IMR-90 (cell line): ENCODE measurements around the gene ECT2. TPM values are rescaled to one million over a fixed set of nuclear protein-coding genes. Genes with fewer than 3 reads are reported as not detected.
A peak's percentile ranks its signal among the peaks of the same experiment; 100 is the strongest.

ENCODE experiments used
- ATAC-seq: fragments of 200-7000 bp; cut with Tn5 transposase; 2 replicates; pipeline ENCODE4 v1.9.1; 2020; ENCODE audit warnings: low read depth, mild to moderate bottlenecking, moderate library complexity
- BruUV-seq: library from RNA; stranded (reverse); fragments of 400-500 nt; replicated peaks from 2 replicates; lab custom pipeline; 2021; lab: Mats Ljungman, UMichigan
- CTCF ChIA-PET: fragments of 300-600 bp; formaldehyde crosslinking; extraction: SDS; loops from one replicate; lab custom pipeline; 2021; ENCODE audit warnings: antibody characterized with exemption; lab: Yijun Ruan, JAX
- POLR2A ChIA-PET: fragments of 300-600 bp; sonication (Branson Sonifier 250); formaldehyde crosslinking; loops from one replicate; lab custom pipeline; 2022; ENCODE audit warnings: antibody characterized with exemption; ENCODE audit not compliant: unreplicated experiment; lab: Charles Lee
- DNase-seq: peaks from one replicate; pipeline ENCODE4 v3.0.0; 2013
- H2AFZ ChIP-seq: replicated peaks from 2 replicates; pipeline ENCODE3; 2013; ENCODE audit warnings: low read length, mild to moderate bottlenecking; ENCODE audit not compliant: poor library complexity
- H2AK5ac ChIP-seq: 2 replicates; pipeline ENCODE4 v1.6.1; 2013; ENCODE audit warnings: low read depth, low read length, inconsistent platforms
- H2AK9ac ChIP-seq: replicated peaks from 2 replicates; pipeline ENCODE3; 2013; ENCODE audit warnings: mild to moderate bottlenecking, low read depth, low read length, moderate library complexity; ENCODE audit not compliant: poor library complexity
- H2BK120ac ChIP-seq: 2 replicates; pipeline ENCODE4 v1.6.1; 2013; ENCODE audit warnings: low read depth, low read length, inconsistent platforms
- H2BK15ac ChIP-seq: 3 replicates; pipeline ENCODE4 v1.6.1; 2013; ENCODE audit warnings: low read depth, low read length, inconsistent platforms
- H2BK20ac ChIP-seq: 2 replicates; pipeline ENCODE4 v1.6.1; 2013; ENCODE audit warnings: low read depth, mild to moderate bottlenecking, inconsistent platforms, low read length, moderate library complexity
- H2BK5ac ChIP-seq: 2 replicates; pipeline ENCODE4 v1.6.1; 2013; ENCODE audit warnings: mild to moderate bottlenecking, low read depth, low read length, inconsistent platforms; ENCODE audit not compliant: poor library complexity, severe bottlenecking
- H3K14ac ChIP-seq: replicated peaks from 2 replicates; pipeline ENCODE4 v1.6.1; 2013; ENCODE audit warnings: low read depth, low read length, inconsistent platforms
- H3K18ac ChIP-seq: 2 replicates; pipeline ENCODE4 v1.6.1; 2013; ENCODE audit warnings: low read depth, low read length, control low read depth
- H3K23ac ChIP-seq: 2 replicates; pipeline ENCODE4 v1.6.1; 2013; ENCODE audit warnings: low read depth, low read length, inconsistent platforms
- H3K27ac ChIP-seq: 2 replicates; pipeline ENCODE4 v1.5.1; 2013; ENCODE audit warnings: mild to moderate bottlenecking, control low read depth, low read length; ENCODE audit not compliant: insufficient read depth
- H3K27me3 ChIP-seq: 2 replicates; pipeline ENCODE4 v1.6.1; 2013; ENCODE audit warnings: low read length; ENCODE audit not compliant: control insufficient read depth, insufficient read depth
- H3K36me3 ChIP-seq: 2 replicates; pipeline ENCODE4 v1.6.1; 2013; ENCODE audit warnings: low read length, mixed read lengths; ENCODE audit not compliant: control insufficient read depth, insufficient read depth
- H3K4ac ChIP-seq: 2 replicates; pipeline ENCODE4 v1.6.1; 2013; ENCODE audit warnings: low read depth, low read length, inconsistent platforms
- H3K4me1 ChIP-seq: 2 replicates; pipeline ENCODE4 v1.6.1; 2013; ENCODE audit warnings: low read length, mixed read lengths; ENCODE audit not compliant: control insufficient read depth, insufficient read depth
- H3K4me2 ChIP-seq: 2 replicates; pipeline ENCODE4 v1.6.1; 2013; ENCODE audit warnings: low read depth, mild to moderate bottlenecking, control low read depth, low read length, moderate library complexity
- H3K4me3 ChIP-seq: 2 replicates; pipeline ENCODE4 v1.5.1; 2013; ENCODE audit warnings: low read depth, mild to moderate bottlenecking, control low read depth, low read length, moderate library complexity; ENCODE audit not compliant: insufficient read depth
- H3K56ac ChIP-seq: 2 replicates; pipeline ENCODE4 v1.6.1; 2013; ENCODE audit warnings: low read length, inconsistent platforms; ENCODE audit not compliant: insufficient read depth; ENCODE audit errors: extremely low read depth
- H3K79me1 ChIP-seq, 2 experiments: 2 replicates each; pipeline ENCODE4 v1.6.1; 2013; ENCODE audit warnings: low read length in 2 of 2, inconsistent platforms in 1 of 2, low read depth in 1 of 2
- H3K9ac ChIP-seq: 2 replicates; pipeline ENCODE4 v1.6.1; 2013; ENCODE audit warnings: low read depth, low read length, control low read depth
- H3K9me1 ChIP-seq: 2 replicates; pipeline ENCODE4 v1.6.1; 2013; ENCODE audit warnings: low read length, inconsistent platforms; ENCODE audit not compliant: insufficient read depth
- H3K9me3 ChIP-seq: 2 replicates; pipeline ENCODE4 v1.6.1; 2013; ENCODE audit warnings: low read length; ENCODE audit not compliant: control insufficient read depth, insufficient read depth
- H4K20me1 ChIP-seq: 2 replicates; pipeline ENCODE4 v1.6.1; 2013; ENCODE audit warnings: low read length, inconsistent platforms; ENCODE audit not compliant: insufficient read depth
- H4K5ac ChIP-seq: 2 replicates; pipeline ENCODE4 v1.6.1; 2013; ENCODE audit warnings: mild to moderate bottlenecking, low read depth, low read length, control low read depth
- H4K8ac ChIP-seq, 2 experiments: 2 replicates each; pipeline ENCODE4 v1.6.1; 2013; ENCODE audit warnings: low read depth in 2 of 2, low read length in 2 of 2, control low read depth in 1 of 2, inconsistent platforms in 1 of 2
- H4K91ac ChIP-seq: 2 replicates; pipeline ENCODE4 v1.6.1; 2013; ENCODE audit warnings: low read depth, low read length, inconsistent platforms; ENCODE audit not compliant: insufficient read depth
- CEBPB ChIP-seq: IDR thresholded peaks from 2 replicates; pipeline ENCODE4 v1.6.1; 2012; ENCODE audit warnings: low read depth, low read length, improper control_type of control experiment
- CTCF ChIP-seq: conservative IDR thresholded peaks from 2 replicates; pipeline ENCODE4 v1.5.1; 2012; ENCODE audit warnings: mild to moderate bottlenecking, low read depth, low read length, improper control_type of control experiment
- ELK1 ChIP-seq: fragments of 150-350 bp; IDR thresholded peaks from 2 replicates; pipeline ENCODE4 v1.6.1; 2016; ENCODE audit warnings: low read depth, mild to moderate bottlenecking, low read length, moderate library complexity, borderline replicate concordance
- MAFK ChIP-seq: IDR thresholded peaks from 2 replicates; pipeline ENCODE4 v1.6.1; 2012; ENCODE audit warnings: low read depth, low read length, improper control_type of control experiment
- RAD21 ChIP-seq: IDR thresholded peaks from 2 replicates; pipeline ENCODE4 v1.6.1; 2012; ENCODE audit warnings: low read length, improper control_type of control experiment
- USF2 ChIP-seq: fragments of 150-350 bp; IDR thresholded peaks from 2 replicates; pipeline ENCODE4 v1.6.1; 2017; ENCODE audit warnings: mild to moderate bottlenecking, antibody characterized with exemption, low read length, low read depth
- WGBS, 2 experiments: methylation state at CpG; one replicate each; pipeline versions ENCODE4 v1.1.5 to v1.1.7; 2013; ENCODE audit warnings: missing lambda C conversion rate in 2 of 2; ENCODE audit not compliant: insufficient read length in 1 of 2; ENCODE audit errors: extremely low coverage in 2 of 2; 5-methylcytosine and 5-hydroxymethylcytosine counted together
- dilution Hi-C: fragments of 300-500 bp; cut with HindIII; formaldehyde crosslinking; loops from one replicate; pipeline ENCODE4 v1.14.3; 2018; ENCODE audit warnings: low sequenced_read_pairs; ENCODE audit not compliant: unreplicated experiment
- in situ Hi-C: fragments of 300-500 bp; cut with MboI; formaldehyde crosslinking; loops from 3 replicates; pipeline ENCODE4 v1.14.3; 2019; ENCODE audit warnings: low sequenced_read_pairs, inconsistent platforms, mixed read lengths
- intact Hi-C: fragments of 100-400 bp; cut with micrococcal nuclease; formaldehyde crosslinking; loops from 2 replicates; pipeline ENCODE4 v1.10.0; 2022
- polyA plus RNA-seq, 3 experiments: library from polyadenylated mRNA; depleted of rRNA; stranded (reverse); fragments of >200 nt; gene quantifications; 2 replicates each; pipeline ENCODE4 v1.2.3, GENCODE V29; 2012; ENCODE audit warnings: low replicate concordance in 1 of 3
- total RNA-seq: library from RNA; depleted of rRNA; stranded (reverse); fragments of >200 nt; gene quantifications from 2 replicates; pipeline ENCODE4 v1.2.3, GENCODE V29; 2012

The ECT2 gene
- total and polyA plus RNA-seq, 2 of the 4 experiments (the other 2 are of a cell fraction) = 18.1 to 37.8 TPM

- H3K4me2 ChIP-seq = no peak overlapping the region
- dilution Hi-C loops (no loop called here), intact Hi-C loops (loop anchor here (2.0 kb wide), 1 partner anchor 238 kb away; no protein-coding TSS in a partner anchor), in situ Hi-C loops (no loop called here)
- no peak overlapping the region for H3K9ac ChIP-seq
- H4K20me1 ChIP-seq = no peaks in the 10 kb centered on the region
- H3K18ac ChIP-seq = no peak overlapping the region
- BruUV-seq = no TSS peak
- H2BK120ac ChIP-seq = no peak overlapping the region
- H3K4me3 ChIP-seq = no peak overlapping the region
- DNase-seq (peak; percentile 61), ATAC-seq (peak; percentile 64; the same call in 1 of the 2 replicates)
- H3K4me1 ChIP-seq = no peaks in the 10 kb centered on the region
- H3K4ac ChIP-seq = no peak overlapping the region
- no peaks in the 10 kb centered on the region for H3K9me3 ChIP-seq
- H3K36me3 ChIP-seq = no peaks in the 10 kb centered on the region
- no peaks in the 10 kb centered on the region for H3K9me1 ChIP-seq
- CTCF ChIA-PET = no interaction called here
- no peak overlapping the region for H3K23ac ChIP-seq
- no peak overlapping the region for H4K8ac ChIP-seq
- no peak overlapping the region for H2AK9ac ChIP-seq
- peaks cover 0 to 3% of the 10 kb centered on the region in 2 experiments; a peak in 2 of 4 replicates for H3K79me1 ChIP-seq
- H3K56ac ChIP-seq = no peak overlapping the region
- no peaks in the 10 kb centered on the region for H3K27me3 ChIP-seq
- H2BK15ac ChIP-seq = no peak overlapping the region
- H2BK5ac ChIP-seq = no peak overlapping the region
- no peak overlapping the region for H2AK5ac ChIP-seq
- POLR2A ChIA-PET = no interaction called here
- TF ChIP-seq CEBPB (no peak), RAD21 (peak; percentile 49; the same call in 1 of the 2 replicates), USF2 (no peak), ELK1 (no peak), CTCF (peak; percentile 52), MAFK (no peak)
- H2AFZ ChIP-seq = no peak overlapping the region
- no CpG with 5 or more reads among the region's 4 CpGs for WGBS, 2 experiments
- no peak overlapping the region for H3K14ac ChIP-seq
- H3K27ac ChIP-seq = no peak overlapping the region
- no peak overlapping the region for H4K91ac ChIP-seq
- no peak overlapping the region for H4K5ac ChIP-seq
- no peak overlapping the region for H2BK20ac ChIP-seq
Observed at GRCh38 chr3:172808969-172809546, 58.5 kb downstream of the ECT2 start.
